A549 (cell line): ENCODE measurements around the gene CRACDL. TPM values are rescaled to one million over a fixed set of nuclear protein-coding genes. Genes with fewer than 3 reads are reported as not detected.

ENCODE experiments used
- ATAC-seq, 2 experiments: fragments of 200-7000 bp in 1 of 2; fragments of >200 bp in 1 of 2; cut with Nextera tagmentation in 1 of 2; cut with Tn5 transposase in 1 of 2; 3 replicates each; pipeline versions ENCODE4 v1.8.0 to v1.9.1; 2018 to 2020; ENCODE audit warnings: mild to moderate bottlenecking in 1 of 2, moderate library complexity in 1 of 2
- CTCF ChIA-PET: fragments of 300-600 bp; sonication (Branson Sonifier 250); formaldehyde crosslinking; extraction: SDS; loops from one replicate; lab custom pipeline; 2021; ENCODE audit warnings: antibody characterized with exemption, inconsistent platforms; lab: Yijun Ruan, JAX
- POLR2A ChIA-PET: fragments of 350-600 bp; formaldehyde crosslinking; extraction: SDS; loops from one replicate; lab custom pipeline; 2021; ENCODE audit warnings: antibody characterized with exemption, inconsistent platforms; lab: Yijun Ruan, JAX
- DNase-seq, 2 experiments: peaks; one replicate each; pipeline versions ENCODE4 v3.0.0 to v3.0.0-alpha.2; 2011 to 2016; ENCODE audit warnings: low read depth in 1 of 2, low spot score in 1 of 2
- FAIRE-seq: peaks from 2 replicates; lab custom pipeline; 2011; peaks lifted over from hg19 to GRCh38; lab: Jason Lieb, UNC
- H3K27ac ChIP-seq, 2 experiments: fragments of >200 bp; sonication (Bioruptor Twin); formaldehyde crosslinking; 3 replicates each; pipeline ENCODE4 v1.5.1; 2016 to 2017
- H3K4me1 ChIP-seq: fragments of >200 bp; sonication (Bioruptor Twin); formaldehyde crosslinking; 3 replicates; pipeline ENCODE4 v1.6.1; 2016
- H3K4me2 ChIP-seq: fragments of >200 bp; sonication (Bioruptor Twin); formaldehyde crosslinking; 3 replicates; pipeline ENCODE4 v1.6.1; 2016
- H3K4me3 ChIP-seq: fragments of >200 bp; sonication (Bioruptor Twin); formaldehyde crosslinking; 3 replicates; pipeline ENCODE4 v1.5.1; 2016
- H3K9me3 ChIP-seq: fragments of >200 bp; sonication (Bioruptor Twin); formaldehyde crosslinking; 3 replicates; pipeline ENCODE4 v1.6.1; 2016
- ATOH8 ChIP-seq: fragments of 250-450 bp; sonication (Bioruptor Pico); IDR thresholded peaks from 2 replicates; pipeline ENCODE4 v1.5.0; 2020; ENCODE audit warnings: low read depth, mild to moderate bottlenecking, moderate library complexity
- BHLHE40 ChIP-seq: IDR thresholded peaks from 2 replicates; pipeline ENCODE4 v1.6.1; 2012; ENCODE audit warnings: low read depth, low read length, inconsistent platforms
- CBX2 ChIP-seq: fragments of 200-600 bp; sonication (generic); IDR thresholded peaks from 2 replicates; pipeline ENCODE4 v1.6.1; 2016; ENCODE audit warnings: low read depth, mild to moderate bottlenecking, borderline replicate concordance
- CHD2 ChIP-seq: fragments of 150-350 bp; IDR thresholded peaks from 2 replicates; pipeline ENCODE4 v1.6.1; 2014; ENCODE audit warnings: low read length; ENCODE audit not compliant: partially characterized antibody
- CHD4 ChIP-seq: fragments of 200-600 bp; sonication (generic); IDR thresholded peaks from 2 replicates; pipeline ENCODE4 v1.6.1; 2016; ENCODE audit warnings: antibody characterized with exemption, mild to moderate bottlenecking, borderline replicate concordance
- EHMT2 ChIP-seq: fragments of 200-600 bp; sonication (generic); IDR thresholded peaks from 2 replicates; pipeline ENCODE4 v1.6.1; 2016; ENCODE audit warnings: antibody characterized with exemption, low read depth, mild to moderate bottlenecking, moderate library complexity
- FOSB ChIP-seq: fragments of 250-450 bp; sonication (Bioruptor Pico); IDR thresholded peaks from 2 replicates; pipeline ENCODE4 v1.5.0; 2020; ENCODE audit warnings: mild to moderate bottlenecking, moderate library complexity
- FOSL2 ChIP-seq, 2 experiments: fragments of 450-650 bp in 1 of 2; fragments of >200 bp in 1 of 2; sonication (Bioruptor Twin) in 1 of 2; formaldehyde crosslinking; IDR thresholded peaks; 2 replicates each; pipeline versions ENCODE4 v1.5.0 to v1.6.1; 2016 to 2020; ENCODE audit warnings: mild to moderate bottlenecking in 1 of 2, moderate library complexity in 1 of 2
- FOXS1 ChIP-seq: fragments of 250-450 bp; sonication (Bioruptor Pico); IDR thresholded peaks from 2 replicates; pipeline ENCODE4 v1.5.0; 2020; ENCODE audit warnings: mild to moderate bottlenecking, moderate library complexity
- HOXB13 ChIP-seq: fragments of 250-450 bp; sonication (Bioruptor Pico); IDR thresholded peaks from 2 replicates; pipeline ENCODE4 v1.5.0; 2020; ENCODE audit warnings: low read depth, mild to moderate bottlenecking, moderate library complexity
- HOXB5 ChIP-seq: fragments of 250-450 bp; sonication (Bioruptor Pico); IDR thresholded peaks from 2 replicates; pipeline ENCODE4 v1.5.0; 2020; ENCODE audit warnings: mild to moderate bottlenecking, moderate library complexity
- JUNB ChIP-seq: fragments of >200 bp; sonication (Bioruptor Twin); formaldehyde crosslinking; IDR thresholded peaks from 2 replicates; pipeline ENCODE4 v1.6.1; 2016
- MAZ ChIP-seq: fragments of 150-350 bp; IDR thresholded peaks from 2 replicates; pipeline ENCODE4 v1.6.1; 2014; ENCODE audit warnings: antibody characterized with exemption, low read depth, low read length, borderline replicate concordance
- MYC ChIP-seq: IDR thresholded peaks from 2 replicates; pipeline ENCODE4 v1.6.1; 2012; ENCODE audit warnings: mild to moderate bottlenecking, inconsistent platforms, low read length, improper control_type of control experiment, borderline replicate concordance
- NFE2L2 ChIP-seq: fragments of 150-350 bp; conservative IDR thresholded peaks from 2 replicates; pipeline ENCODE4 v1.6.1; 2014; ENCODE audit warnings: low read length
- NPAS2 ChIP-seq: fragments of 250-450 bp; sonication (Bioruptor Pico); IDR thresholded peaks from 2 replicates; pipeline ENCODE4 v1.8.0; 2022; ENCODE audit warnings: mild to moderate bottlenecking, moderate library complexity, borderline replicate concordance
- NR3C1 ChIP-seq: fragments of >200 bp; sonication (Bioruptor Twin); formaldehyde crosslinking; IDR thresholded peaks from 3 replicates; pipeline ENCODE4 v1.6.1; 2017
- PHF8 ChIP-seq: fragments of 200-600 bp; sonication (generic); IDR thresholded peaks from 2 replicates; pipeline ENCODE4 v1.6.1; 2016; ENCODE audit warnings: low read depth, mild to moderate bottlenecking, antibody characterized with exemption, moderate library complexity, borderline replicate concordance
- POLR2A ChIP-seq: IDR thresholded peaks from 2 replicates; pipeline ENCODE4 v1.6.1; 2012; ENCODE audit warnings: mild to moderate bottlenecking, low read length
- POLR2AphosphoS2 ChIP-seq: conservative IDR thresholded peaks from 2 replicates; pipeline ENCODE4 v1.6.1; 2012; ENCODE audit warnings: low read length, improper control_type of control experiment, inconsistent platforms
- RNF2 ChIP-seq: fragments of 200-600 bp; sonication (generic); IDR thresholded peaks from 2 replicates; pipeline ENCODE4 v1.6.1; 2016; ENCODE audit warnings: low read depth, mild to moderate bottlenecking, antibody characterized with exemption, moderate library complexity, borderline replicate concordance
- SMC3 ChIP-seq: fragments of >200 bp; sonication (Bioruptor Twin); formaldehyde crosslinking; IDR thresholded peaks from 3 replicates; pipeline ENCODE4 v1.6.1; 2018; ENCODE audit warnings: inconsistent platforms
- SREBF2 ChIP-seq: fragments of 450-650 bp; IDR thresholded peaks from 2 replicates; pipeline ENCODE4 v1.6.1; 2014; ENCODE audit warnings: mild to moderate bottlenecking, moderate library complexity
- TP53 ChIP-seq: fragments of 250-450 bp; sonication (Bioruptor Pico); IDR thresholded peaks from 2 replicates; pipeline ENCODE4 v1.5.0; 2021; ENCODE audit warnings: mild to moderate bottlenecking, moderate library complexity
- ZFP36 ChIP-seq: fragments of 450-650 bp; IDR thresholded peaks from 2 replicates; pipeline ENCODE4 v1.6.1; 2014; ENCODE audit warnings: borderline replicate concordance; ENCODE audit not compliant: partially characterized antibody
- WGBS: methylation state at CpG from one replicate; pipeline ENCODE4 v1.1.6; 2017; ENCODE audit errors: missing lambda C conversion rate; 5-methylcytosine and 5-hydroxymethylcytosine counted together
- polyA plus RNA-seq, 4 experiments: library from polyadenylated mRNA; depleted of rRNA in 3 of 4; stranded (reverse); fragments of >200 nt; fragmentation: RNase III in 1 of 4; extraction: RNeasy Plus Mini Kit Qiagen cat#74134 plus additional on column Dnase treatment in 1 of 4; gene quantifications; 2 replicates in 3 of 4; 3 replicates in 1 of 4; pipeline ENCODE4 v1.2.3, GENCODE V29; 2011 to 2017
- TF ChIP-seq, protein P1 (sequence below): IDR thresholded peaks from 2 replicates; pipeline ENCODE4 v1.6.1; 2012
- TF ChIP-seq, protein P2 (sequence below): IDR thresholded peaks from 2 replicates; pipeline ENCODE4 v1.6.1; 2012; ENCODE audit warnings: low read depth, borderline replicate concordance
- TF ChIP-seq, protein P3 (sequence below): fragments of 250-450 bp; sonication (Bioruptor Pico); IDR thresholded peaks from 2 replicates; pipeline ENCODE4 v1.5.0; 2021; ENCODE audit warnings: mild to moderate bottlenecking, moderate library complexity, borderline replicate concordance
- TF ChIP-seq, protein P4 (sequence below): fragments of >200 bp; sonication (Bioruptor Twin); formaldehyde crosslinking; IDR thresholded peaks from 3 replicates; pipeline ENCODE4 v1.5.1; 2016

CRACDL gene
- polyA plus RNA-seq, 2 of the 4 experiments (the other 2 are of a cell fraction): 0.21 to 0.36 TPM

DNA sequence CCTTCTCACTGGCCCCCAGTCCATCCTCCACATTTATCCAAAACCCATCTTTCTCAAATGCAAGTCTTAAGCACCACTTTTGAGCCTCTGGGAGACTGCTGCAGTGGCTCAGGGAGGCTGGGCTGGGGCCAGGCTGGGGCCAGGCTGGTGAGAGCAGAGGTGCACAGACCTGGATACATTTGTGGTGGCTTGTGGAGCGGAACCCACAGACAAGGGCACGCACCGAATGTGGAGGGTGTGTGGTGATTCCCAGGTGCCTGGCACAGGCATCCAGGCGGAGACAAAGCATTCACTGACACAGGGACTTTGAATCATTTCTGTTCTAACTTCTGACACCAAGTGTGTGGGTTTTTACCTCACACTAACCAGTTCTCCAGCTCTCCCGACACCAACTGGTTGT is 162.9 kb downstream of the CRACDL start:
- CTCF ChIA-PET: no interaction called here
- peaks cover 11% of the 10 kb centered on the region; the same call in 2 of the 3 replicates for H3K4me1 ChIP-seq

DNA sequence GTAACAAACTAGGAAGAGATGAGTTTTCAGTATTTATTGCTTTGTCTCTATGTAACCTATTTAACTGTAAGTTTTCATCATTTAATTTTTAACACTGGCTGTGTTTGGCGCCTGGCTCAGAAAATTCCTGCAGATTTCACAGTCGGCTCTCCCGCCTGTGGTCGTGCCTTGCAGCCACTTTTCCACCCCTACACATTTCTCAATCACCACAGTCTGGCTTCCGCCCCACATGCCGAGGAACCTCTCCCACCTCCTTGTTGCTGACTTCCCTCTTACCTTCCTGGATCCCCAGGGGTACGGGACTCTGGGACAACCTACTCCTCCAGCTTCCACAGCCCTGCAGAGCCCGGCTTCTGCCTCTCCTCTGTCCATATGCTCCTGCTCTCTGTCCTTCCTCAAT is 163.5 kb downstream of the CRACDL start:
- no peak for TF ChIP-seq CHD2
- no peak for TF ChIP-seq SREBF2
- TF ChIP-seq FOSL2 (IDR thresholded peaks at IDR 0.05): no peak
- TF ChIP-seq FOSL2 (CRISPR knock-in tag; IDR thresholded peaks at IDR 0.05): no peak
- TF ChIP-seq MAZ: no peak
- no peak for TF ChIP-seq HOXB13
- no peak for TF ChIP-seq RNF2
- TF ChIP-seq, protein P1, sequence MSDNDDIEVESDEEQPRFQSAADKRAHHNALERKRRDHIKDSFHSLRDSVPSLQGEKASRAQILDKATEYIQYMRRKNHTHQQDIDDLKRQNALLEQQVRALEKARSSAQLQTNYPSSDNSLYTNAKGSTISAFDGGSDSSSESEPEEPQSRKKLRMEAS: no peak
- TF ChIP-seq ZFP36: no peak
- no peak for TF ChIP-seq CBX2
- no peak for TF ChIP-seq BHLHE40
- DNase-seq: no peak
- WGBS: 65% methylated on average over 8 of the region's 8 CpGs
- FAIRE-seq: no peak
- CTCF ChIA-PET: interaction anchor here (1.5 kb wide), 1 partner anchor 22 kb away, joined by 4 read pairs; no protein-coding TSS in a partner anchor
- peaks cover 13% of the 10 kb centered on the region; the same call in 2 of the 3 replicates for H3K4me1 ChIP-seq
- no peak overlapping the region for H3K4me2 ChIP-seq
- no peaks in the 10 kb centered on the region for H3K9me3 ChIP-seq
- no peak overlapping the region for H3K27ac ChIP-seq
- POLR2A ChIA-PET: no interaction called here
- no peak for ATAC-seq
- no peak overlapping the region for H3K4me3 ChIP-seq

More for the DNA sequence above, 162.9 kb downstream of the CRACDL start:
- FAIRE-seq (no peak), DNase-seq (no peak)
- POLR2A ChIA-PET: no interaction called here
- Histone ChIP-seq H3K4me2 (no peak overlapping the region), H3K9me3 (no peaks in the 10 kb centered on the region), H3K4me3 (no peak overlapping the region), H3K27ac (no peak overlapping the region)
- TF ChIP-seq, protein P2, sequence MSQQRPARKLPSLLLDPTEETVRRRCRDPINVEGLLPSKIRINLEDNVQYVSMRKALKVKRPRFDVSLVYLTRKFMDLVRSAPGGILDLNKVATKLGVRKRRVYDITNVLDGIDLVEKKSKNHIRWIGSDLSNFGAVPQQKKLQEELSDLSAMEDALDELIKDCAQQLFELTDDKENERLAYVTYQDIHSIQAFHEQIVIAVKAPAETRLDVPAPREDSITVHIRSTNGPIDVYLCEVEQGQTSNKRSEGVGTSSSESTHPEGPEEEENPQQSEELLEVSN: no peak
- TF ChIP-seq SMC3: no peak
- no peak for TF ChIP-seq NPAS2 (CRISPR knock-in tag)
- no peak for TF ChIP-seq NR3C1
- TF ChIP-seq JUNB: no peak
- TF ChIP-seq ATOH8 (CRISPR knock-in tag): no peak
- TF ChIP-seq, all 56 proteins: peak for 0
- WGBS: 87% methylated on average over 5 of the region's 5 CpGs
- ATAC-seq: no peak

GRCh38 chr2:98771721-98772524 is 164.1 kb downstream of the CRACDL start:
- ATAC-seq: no peak
- TF ChIP-seq, protein P3, sequence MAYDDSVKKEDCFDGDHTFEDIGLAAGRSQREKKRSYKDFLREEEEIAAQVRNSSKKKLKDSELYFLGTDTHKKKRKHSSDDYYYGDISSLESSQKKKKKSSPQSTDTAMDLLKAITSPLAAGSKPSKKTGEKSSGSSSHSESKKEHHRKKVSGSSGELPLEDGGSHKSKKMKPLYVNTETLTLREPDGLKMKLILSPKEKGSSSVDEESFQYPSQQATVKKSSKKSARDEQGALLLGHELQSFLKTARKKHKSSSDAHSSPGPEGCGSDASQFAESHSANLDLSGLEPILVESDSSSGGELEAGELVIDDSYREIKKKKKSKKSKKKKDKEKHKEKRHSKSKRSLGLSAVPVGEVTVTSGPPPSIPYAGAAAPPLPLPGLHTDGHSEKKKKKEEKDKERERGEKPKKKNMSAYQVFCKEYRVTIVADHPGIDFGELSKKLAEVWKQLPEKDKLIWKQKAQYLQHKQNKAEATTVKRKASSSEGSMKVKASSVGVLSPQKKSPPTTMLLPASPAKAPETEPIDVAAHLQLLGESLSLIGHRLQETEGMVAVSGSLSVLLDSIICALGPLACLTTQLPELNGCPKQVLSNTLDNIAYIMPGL: no peak
- TF ChIP-seq NR3C1 (no peak), JUNB (no peak), EHMT2 (no peak), CHD4 (no peak), HOXB5 (CRISPR knock-in tag) (no peak), ZFP36 (no peak), MYC (no peak), NFE2L2 (no peak), POLR2A (no peak), FOSB (CRISPR knock-in tag) (no peak), TP53 (CRISPR knock-in tag) (no peak), CHD2 (no peak), SMC3 (no peak), PHF8 (no peak), POLR2AphosphoS2 (no peak), FOXS1 (CRISPR knock-in tag) (no peak)
- TF ChIP-seq, protein P4, sequence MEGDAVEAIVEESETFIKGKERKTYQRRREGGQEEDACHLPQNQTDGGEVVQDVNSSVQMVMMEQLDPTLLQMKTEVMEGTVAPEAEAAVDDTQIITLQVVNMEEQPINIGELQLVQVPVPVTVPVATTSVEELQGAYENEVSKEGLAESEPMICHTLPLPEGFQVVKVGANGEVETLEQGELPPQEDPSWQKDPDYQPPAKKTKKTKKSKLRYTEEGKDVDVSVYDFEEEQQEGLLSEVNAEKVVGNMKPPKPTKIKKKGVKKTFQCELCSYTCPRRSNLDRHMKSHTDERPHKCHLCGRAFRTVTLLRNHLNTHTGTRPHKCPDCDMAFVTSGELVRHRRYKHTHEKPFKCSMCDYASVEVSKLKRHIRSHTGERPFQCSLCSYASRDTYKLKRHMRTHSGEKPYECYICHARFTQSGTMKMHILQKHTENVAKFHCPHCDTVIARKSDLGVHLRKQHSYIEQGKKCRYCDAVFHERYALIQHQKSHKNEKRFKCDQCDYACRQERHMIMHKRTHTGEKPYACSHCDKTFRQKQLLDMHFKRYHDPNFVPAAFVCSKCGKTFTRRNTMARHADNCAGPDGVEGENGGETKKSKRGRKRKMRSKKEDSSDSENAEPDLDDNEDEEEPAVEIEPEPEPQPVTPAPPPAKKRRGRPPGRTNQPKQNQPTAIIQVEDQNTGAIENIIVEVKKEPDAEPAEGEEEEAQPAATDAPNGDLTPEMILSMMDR: no peak

More at GRCh38 chr2:98771721-98772524, 164.1 kb downstream of the CRACDL start:
- Histone ChIP-seq H3K9me3 (no peaks in the 10 kb centered on the region), H3K4me2 (no peak overlapping the region), H3K4me3 (no peak overlapping the region), H3K27ac (no peak overlapping the region), H3K4me1 (peaks cover 13% of the 10 kb centered on the region; the same call in 2 of the 3 replicates)
- FAIRE-seq (no peak), DNase-seq (no peak)
- ChIA-PET POLR2A (no interaction called here), CTCF (interaction anchor here (1.5 kb wide), 1 partner anchor 23 kb away, joined by 4 read pairs; no protein-coding TSS in a partner anchor)
- WGBS: 66% methylated on average over 17 of the region's 17 CpGs
